Endothelial cell of umbilical vein (primary cell): ENCODE data around the gene IDUA. TPM values are rescaled to one million over a fixed set of nuclear protein-coding genes. Genes with fewer than 3 reads are reported as not detected.

Source experiments
- BruUV-seq: library from RNA; stranded (reverse); fragments of 400-500 nt; replicated peaks from 2 replicates; lab custom pipeline; 2021; lab: Mats Ljungman, UMichigan
- CTCF ChIA-PET: fragments of 300-600, 350-600 bp; sonication (Branson Sonifier 250); formaldehyde crosslinking; loops from one replicate; lab custom pipeline; 2021; ENCODE audit warnings: antibody characterized with exemption, inconsistent platforms; lab: Charles Lee
- POLR2A ChIA-PET: fragments of 300-600, 350-600 bp; sonication (Branson Sonifier 250); formaldehyde crosslinking; loops from one replicate; lab custom pipeline; 2021; ENCODE audit warnings: antibody characterized with exemption, inconsistent platforms; lab: Charles Lee
- DNase-seq: peaks from one replicate; pipeline ENCODE4 v3.0.0-alpha.2; 2011; ENCODE audit warnings: low read depth, low spot score
- FAIRE-seq: peaks from 2 replicates; lab custom pipeline; 2011; peaks lifted over from hg19 to GRCh38; lab: Jason Lieb, UNC
- H2AFZ ChIP-seq: 2 replicates; pipeline ENCODE4 v1.6.0; 2012; ENCODE audit warnings: low read depth, low read length, control low read depth, inconsistent platforms
- H3K27ac ChIP-seq: 2 replicates; pipeline ENCODE4 v1.5.1; 2011; ENCODE audit warnings: low read depth, mild to moderate bottlenecking, control low read depth, low read length, moderate library complexity; ENCODE audit not compliant: insufficient read depth
- H3K27me3 ChIP-seq, 2 experiments: 2 replicates each; pipeline versions ENCODE4 v1.6.0 to v1.6.1; 2011; ENCODE audit warnings: low read length in 2 of 2, mixed read lengths in 1 of 2; ENCODE audit not compliant: control insufficient read depth in 2 of 2, insufficient read depth in 2 of 2
- H3K36me3 ChIP-seq, 2 experiments: 2 replicates in 1 of 2; 3 replicates in 1 of 2; pipeline ENCODE4 v1.5.1; 2011; ENCODE audit warnings: low read length in 2 of 2, mild to moderate bottlenecking in 1 of 2, moderate library complexity in 1 of 2; ENCODE audit not compliant: control insufficient read depth in 2 of 2, insufficient read depth in 2 of 2; ENCODE audit errors: extremely low read depth in 1 of 2
- H3K4me1 ChIP-seq: 3 replicates; pipeline ENCODE4 v1.5.1; 2011; ENCODE audit warnings: mild to moderate bottlenecking, low read length; ENCODE audit not compliant: control insufficient read depth, insufficient read depth; ENCODE audit errors: extremely low read depth
- H3K4me2 ChIP-seq: 2 replicates; pipeline ENCODE4 v1.6.1; 2011; ENCODE audit warnings: low read length, control low read depth, mixed read lengths; ENCODE audit not compliant: insufficient read depth
- H3K4me3 ChIP-seq, 3 experiments: fragments of 200-600 bp in 1 of 3; sonication (generic), shearing (Covaris generic) in 1 of 3; replicated peaks in 1 of 3; 2 replicates each; pipeline ENCODE4 v1.5.1; 2011 to 2016; ENCODE audit warnings: control low read depth in 3 of 3, low read length in 3 of 3, mild to moderate bottlenecking in 2 of 3, inconsistent platforms in 1 of 3, low read depth in 1 of 3, moderate library complexity in 1 of 3; ENCODE audit not compliant: insufficient read depth in 1 of 3
- H3K79me2 ChIP-seq: 2 replicates; pipeline ENCODE4 v1.6.0; 2012; ENCODE audit warnings: low read length, inconsistent platforms; ENCODE audit not compliant: control insufficient read depth, insufficient read depth
- H3K9ac ChIP-seq: replicated peaks from 2 replicates; pipeline ENCODE3; 2011; ENCODE audit warnings: low read length, control low read depth; ENCODE audit not compliant: insufficient read depth; ENCODE audit errors: extremely low read depth
- H3K9me1 ChIP-seq: replicated peaks from 3 replicates; pipeline ENCODE4 v1.6.0; 2011; ENCODE audit warnings: mild to moderate bottlenecking, low read length; ENCODE audit not compliant: control insufficient read depth, insufficient read depth; ENCODE audit errors: extremely low read depth
- H3K9me3 ChIP-seq: replicated peaks from 2 replicates; pipeline ENCODE4 v1.5.1; 2012; ENCODE audit warnings: low read length, inconsistent platforms; ENCODE audit not compliant: control insufficient read depth, insufficient read depth
- H4K20me1 ChIP-seq: replicated peaks from 2 replicates; pipeline ENCODE3; 2011; ENCODE audit warnings: mild to moderate bottlenecking, low read length; ENCODE audit not compliant: control insufficient read depth, insufficient read depth; ENCODE audit errors: extremely low read depth
- CTCF ChIP-seq, 2 donors: IDR thresholded peaks; 1 replicate in 1 of 2; 2 replicates in 1 of 2; pipeline ENCODE4 v1.5.1; 2011; ENCODE audit warnings: low read length in 2 of 2, mild to moderate bottlenecking in 2 of 2, moderate library complexity in 2 of 2, control low read depth in 1 of 2, inconsistent platforms in 1 of 2, low read depth in 1 of 2; ENCODE audit not compliant: insufficient read depth in 1 of 2; ENCODE audit errors: extremely low read depth in 1 of 2
- EZH2 ChIP-seq: IDR thresholded peaks from 2 replicates; pipeline ENCODE4 v1.6.1; 2012; ENCODE audit warnings: borderline replicate concordance, low read depth, mild to moderate bottlenecking, moderate library complexity, low read length, inconsistent platforms; ENCODE audit not compliant: severe bottlenecking
- FOS ChIP-seq: IDR thresholded peaks from 2 replicates; pipeline ENCODE4 v1.6.1; 2011; ENCODE audit warnings: mild to moderate bottlenecking, low read length, moderate library complexity, borderline replicate concordance; ENCODE audit not compliant: insufficient read depth
- GATA2 ChIP-seq: IDR thresholded peaks from 2 replicates; pipeline ENCODE4 v1.7.0; 2011; ENCODE audit warnings: low read depth, mild to moderate bottlenecking, moderate library complexity, mixed read lengths, low read length; ENCODE audit not compliant: insufficient read length, insufficient read depth
- JUN ChIP-seq: IDR thresholded peaks from 2 replicates; pipeline ENCODE4 v1.6.1; 2011; ENCODE audit warnings: borderline replicate concordance, low read depth; ENCODE audit not compliant: insufficient read length, insufficient read depth
- MAX ChIP-seq: IDR thresholded peaks from 2 replicates; pipeline ENCODE4 v1.6.1; 2011; ENCODE audit not compliant: insufficient read depth, insufficient read length
- MYC ChIP-seq: IDR thresholded peaks from one replicate; pipeline ENCODE4 v1.6.1; 2011; ENCODE audit warnings: mild to moderate bottlenecking, low read depth, low read length
- POLR2A ChIP-seq: IDR thresholded peaks from 2 replicates; pipeline ENCODE4 v1.6.1; 2012; ENCODE audit warnings: low read depth, mild to moderate bottlenecking, control low read depth, low read length
- POLR2AphosphoS5 ChIP-seq: IDR thresholded peaks from 2 replicates; pipeline ENCODE4 v1.6.1; 2012; ENCODE audit warnings: low read depth, mild to moderate bottlenecking, control low read depth, low read length, moderate library complexity; ENCODE audit not compliant: insufficient read depth
- dilution Hi-C: fragments of 300-500 bp; cut with MboI; formaldehyde crosslinking; loops from one replicate; pipeline ENCODE4 v1.15.0; 2019; ENCODE audit warnings: low sequenced_read_pairs; ENCODE audit not compliant: extremely low pct_ligation_motif_present
- intact Hi-C: fragments of 100-400 bp; cut with micrococcal nuclease; formaldehyde crosslinking; loops from one replicate; pipeline ENCODE4 v1.10.0; 2022
- polyA plus RNA-seq, 4 experiments: library from polyadenylated mRNA; depleted of rRNA in 3 of 4; stranded (reverse) in 3 of 4; unstranded in 1 of 4; fragments of >200 nt; gene quantifications; 2 replicates each; pipeline versions ENCODE4 v1.2.1 to v1.2.3, GENCODE V29; 2011 to 2012; ENCODE audit warnings: missing spikeins in 1 of 4
- total RNA-seq: library from RNA; stranded (reverse); gene quantifications from 2 replicates; pipeline ENCODE4 v1.2.3, GENCODE V29; 2021

IDUA gene
- total and polyA plus RNA-seq, 2 donors (not counting 3 experiments of a cell fraction or from before 2014, with no cell fraction given): 19.1 to 34.1 TPM

GRCh38 chr4:1052231-1052671, 65.4 kb downstream of the IDUA start:
- Histone ChIP-seq H3K9me3 (no peaks in the 10 kb centered on the region), H3K79me2 (no peaks in the 10 kb centered on the region), H3K4me1 (peaks cover 9% of the 10 kb centered on the region), H3K4me3 (no peak overlapping the region), H2AFZ (no peak overlapping the region), H3K9ac (no peak overlapping the region), H3K4me2 (no peak overlapping the region), H3K27ac (no peak overlapping the region), H3K27me3 (peaks cover 16 to 21% of the 10 kb centered on the region in 2 experiments), H3K9me1 (no peaks in the 10 kb centered on the region), H3K36me3 (no peaks in the 10 kb centered on the region), H4K20me1 (no peaks in the 10 kb centered on the region)
- ChIA-PET CTCF (interaction anchor here (1.3 kb wide), 1 partner anchor 42 kb away, joined by 4 read pairs; the partner anchor contains the start of gene FGFRL1), POLR2A (no interaction called here)
- dilution Hi-C loops (no loop called here), intact Hi-C loops (no loop called here)
- TF ChIP-seq POLR2AphosphoS5 (no peak), POLR2A (no peak), FOS (no peak), JUN (no peak), MYC (no peak), EZH2 (no peak)
- no peak for DNase-seq
- no TSS peak for BruUV-seq
- no peak for FAIRE-seq

- TF ChIP-seq POLR2A (no peak), JUN (no peak), POLR2AphosphoS5 (no peak), CTCF (IDR thresholded peaks at IDR 0.05; ENCODE audit: extremely low read depth in 1 of 2, insufficient read depth in 1 of 2, low read depth in 1 of 2, low read length in 2 of 2) (no peak), MYC (no peak), GATA2 (no peak), EZH2 (no peak), MAX (no peak), FOS (no peak)
- H3K27me3 ChIP-seq: peaks cover 16 to 21% of the 10 kb centered on the region in 2 experiments
- H3K9me1 ChIP-seq: no peaks in the 10 kb centered on the region
- BruUV-seq: no TSS peak
- no peaks in the 10 kb centered on the region for H3K36me3 ChIP-seq
- no peak for FAIRE-seq
- no peaks in the 10 kb centered on the region for H3K79me2 ChIP-seq
- ChIA-PET POLR2A (no interaction called here), CTCF (no interaction called here)
- no peak overlapping the region for H2AFZ ChIP-seq
- intact Hi-C loops: no loop called here
- peaks cover 3% of the 10 kb centered on the region for H3K4me1 ChIP-seq
- no peaks in the 10 kb centered on the region for H4K20me1 ChIP-seq
- no peak overlapping the region for H3K9ac ChIP-seq
- H3K27ac ChIP-seq: no peak overlapping the region
- dilution Hi-C loops: no loop called here
- H3K4me2 ChIP-seq: no peak overlapping the region
- H3K4me3 ChIP-seq: no peak overlapping the region
- no peak for DNase-seq
- no peaks in the 10 kb centered on the region for H3K9me3 ChIP-seq
Measured at GRCh38 chr4:1053080-1053661, 66.3 kb downstream of the IDUA start.
